NCI-H748 (cell line): ENCODE results near the gene MLPH.

Experiments used
- DNase-seq: peaks from one replicate; lab custom pipeline; 2025; ENCODE audit not compliant: unreplicated experiment; lab: John Stamatoyannopoulos, UW

MLPH gene

GRCh38 chr2:237598468-237599208 lies 111.6 kb downstream of the MLPH start:
- DNase-seq: no peak

- DNase-seq: no peak
These were observed 112.5 kb downstream of the MLPH start for GRCh38 chr2:237599465-237600110.

- DNase-seq: no peak
These were observed 113.3 kb downstream of the MLPH start for GRCh38 chr2:237600205-237600846.

DNA sequence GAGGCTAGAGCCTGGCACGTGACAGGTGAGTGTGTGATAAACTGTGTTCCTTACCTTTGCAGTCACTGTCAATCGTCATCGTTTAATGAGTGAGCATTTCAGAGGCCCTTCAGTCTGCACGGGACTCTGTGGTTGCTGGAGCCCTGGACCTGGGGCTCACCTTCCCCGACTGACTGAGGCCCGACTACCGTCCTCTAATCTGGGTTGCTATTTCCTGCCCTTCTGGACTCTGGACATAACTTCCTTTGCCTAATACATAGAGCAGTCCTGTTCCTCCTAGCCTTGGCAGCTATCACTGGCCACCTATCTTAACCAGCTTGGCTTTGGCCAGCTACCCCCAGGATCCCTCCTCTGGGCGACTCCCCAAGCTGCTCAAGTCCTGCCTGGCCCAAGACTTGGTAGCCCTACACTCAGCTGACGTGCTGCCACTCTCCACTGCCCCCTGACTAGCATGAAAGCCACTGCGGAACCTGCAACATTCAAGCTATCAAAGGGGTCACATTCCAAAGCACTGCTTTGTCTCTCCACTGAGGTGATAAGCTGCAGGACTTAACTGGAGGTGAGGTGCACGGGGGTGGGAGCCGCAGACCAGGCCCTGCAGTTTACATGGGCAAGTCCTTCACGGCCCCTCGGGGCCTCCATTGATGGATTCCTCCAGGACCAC lies 114.5 kb downstream of the MLPH start:
- DNase-seq: no peak

DNA sequence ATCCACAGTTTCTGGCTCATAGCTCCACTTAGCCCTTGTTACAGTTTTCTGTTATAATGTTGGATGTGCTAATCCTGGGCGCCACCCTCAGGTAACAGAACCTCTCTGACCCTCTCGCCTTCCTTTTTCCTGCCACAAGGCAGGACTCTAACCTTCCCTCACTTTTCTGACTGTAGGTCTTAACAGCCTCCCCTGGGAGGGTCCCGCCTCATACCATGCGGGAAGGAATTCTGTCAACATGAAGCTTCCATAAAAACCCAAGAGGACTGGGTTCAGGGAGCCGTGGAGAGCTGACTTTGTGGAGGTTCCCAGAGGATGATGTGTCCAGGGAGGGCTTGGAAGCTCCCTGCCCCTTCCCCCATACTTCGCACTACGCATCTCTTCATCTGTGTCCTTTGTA lies 115.4 kb downstream of the MLPH start:
- no peak for DNase-seq

- no peak for DNase-seq
These were observed 116.1 kb downstream of the MLPH start for GRCh38 chr2:237603049-237603717.

GRCh38 chr2:237603718-237604362 lies 116.8 kb downstream of the MLPH start:
- no peak for DNase-seq

DNA sequence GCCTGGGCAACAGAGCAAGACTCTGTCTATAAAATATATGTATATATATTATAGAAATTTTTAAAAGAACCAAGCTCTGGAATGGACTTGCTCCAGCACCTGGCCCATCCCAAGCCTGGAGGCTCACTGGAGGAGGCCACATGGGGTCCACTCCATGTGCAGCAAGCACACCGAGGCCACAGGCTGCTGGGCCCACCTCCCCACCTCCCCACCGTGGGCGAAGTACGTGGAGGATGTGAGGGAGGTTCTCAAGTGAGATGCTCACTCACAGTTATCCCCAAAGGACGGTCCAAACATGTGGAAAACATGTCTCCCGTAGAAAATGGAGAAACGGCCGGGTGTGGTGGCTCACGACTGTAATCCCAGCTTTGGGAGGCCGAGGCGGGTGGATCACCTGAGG lies 117.3 kb downstream of the MLPH start:
- no peak for DNase-seq
